Lower leg skin (tissue), 4 donors: Measurements from ENCODE around the gene GPSM3. TPM values are rescaled to one million over a fixed set of nuclear protein-coding genes. Genes with fewer than 3 reads are reported as not detected.
"Not testable (repeated sequence)": the region's sequence is repeated elsewhere in the genome, so short reads cannot be mapped to it uniquely, and the experiment has no call there.

ENCODE experiments used
- DNase-seq, 2 donors: peaks; one replicate each; pipeline ENCODE4 v3.0.0-alpha.2; 2019; ENCODE audit warnings: low spot score in 2 of 2
- H3K4me3 ChIP-seq: fragments of 200-600 bp; sonication (generic); 2 replicates; pipeline ENCODE4 v1.5.1; 2017; ENCODE audit warnings: mild to moderate bottlenecking, low read depth; ENCODE audit not compliant: poor library complexity, severe bottlenecking
- POLR2A ChIP-seq, 2 donors: fragments of 450-650 bp; IDR thresholded peaks; one replicate each; pipeline ENCODE4 v1.6.1; 2016 to 2017; ENCODE audit warnings: antibody characterized with exemption in 2 of 2, mild to moderate bottlenecking in 1 of 2, moderate library complexity in 1 of 2
- WGBS, 2 donors: methylation state at CpG; one replicate each; pipeline ENCODE4 v1.1.5; 2018; 5-methylcytosine and 5-hydroxymethylcytosine counted together
- intact Hi-C: fragments of 100-400 bp; cut with DNase I; formaldehyde crosslinking; loops from one replicate; pipeline ENCODE4 v1.15.0; 2023; ENCODE audit warnings: low total_unique reads
- microRNA-seq, 2 donors: library from miRNA; unstranded; fragments of <30 nt; microRNA quantifications; one replicate each; pipeline ENCODE4, GENCODE V29; 2016; ENCODE audit warnings: borderline replicate concordance in 2 of 2, borderline number of aligned reads in 1 of 2
- total RNA-seq, 4 donors: library from RNA; depleted of rRNA; stranded (reverse); fragments of >200 nt; gene quantifications; one replicate each; pipeline ENCODE4 v1.1.0, GENCODE V29; 2016
- TF ChIP-seq, protein P1 (sequence below), 3 donors: fragments of 450-650 bp; IDR thresholded peaks; one replicate each; pipeline ENCODE4 v1.5.1; 2016; ENCODE audit warnings: antibody characterized with exemption in 3 of 3, mild to moderate bottlenecking in 3 of 3, moderate library complexity in 2 of 3

The GPSM3 gene
- total RNA-seq, 4 donors from 2014 or later: 0.69 to 7.5 (median 4.3) TPM

DNA sequence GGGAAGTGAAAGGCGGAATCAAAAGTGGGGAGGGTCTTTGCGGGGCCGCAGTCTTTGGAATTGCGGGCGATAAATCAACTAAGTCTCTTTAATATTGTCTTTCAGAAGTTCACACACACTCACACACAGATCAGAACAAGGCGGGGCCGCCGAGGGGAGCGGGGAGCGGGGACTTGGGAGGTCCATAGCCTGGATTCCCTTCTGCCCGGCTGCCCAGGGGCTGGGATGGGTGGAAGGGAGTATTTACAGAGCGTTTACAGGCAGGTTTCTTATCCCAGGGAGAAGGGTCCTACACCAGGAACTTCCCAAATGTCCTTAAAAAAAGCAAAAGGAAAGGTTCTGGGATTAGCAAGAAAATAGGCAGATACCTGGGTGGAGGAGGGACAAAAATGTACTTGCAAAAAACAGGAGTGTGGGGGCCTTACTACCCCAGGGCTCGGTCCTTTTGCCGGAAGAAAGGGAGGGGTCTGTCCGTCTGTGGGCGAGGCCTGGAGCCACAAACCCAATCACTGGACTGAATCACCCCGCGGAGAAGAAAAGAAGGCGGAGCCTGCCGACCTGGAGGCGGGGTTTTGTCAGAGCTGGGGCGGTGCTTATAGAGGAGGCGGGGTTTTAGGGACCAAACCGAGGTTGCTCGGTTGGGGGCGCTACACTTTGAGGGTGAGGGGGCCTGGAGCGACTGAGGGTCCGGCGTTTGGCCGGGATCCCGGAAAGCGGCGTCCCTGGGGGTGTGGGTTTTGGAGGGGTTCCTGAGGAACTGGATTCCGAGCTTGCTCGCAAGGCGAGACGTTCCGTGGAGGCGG, 44.0 kb downstream of the GPSM3 start:
- no peak overlapping the region for H3K4me3 ChIP-seq
- TF ChIP-seq POLR2A (IDR thresholded peaks at IDR 0.05): no peak
- TF ChIP-seq, protein P1, sequence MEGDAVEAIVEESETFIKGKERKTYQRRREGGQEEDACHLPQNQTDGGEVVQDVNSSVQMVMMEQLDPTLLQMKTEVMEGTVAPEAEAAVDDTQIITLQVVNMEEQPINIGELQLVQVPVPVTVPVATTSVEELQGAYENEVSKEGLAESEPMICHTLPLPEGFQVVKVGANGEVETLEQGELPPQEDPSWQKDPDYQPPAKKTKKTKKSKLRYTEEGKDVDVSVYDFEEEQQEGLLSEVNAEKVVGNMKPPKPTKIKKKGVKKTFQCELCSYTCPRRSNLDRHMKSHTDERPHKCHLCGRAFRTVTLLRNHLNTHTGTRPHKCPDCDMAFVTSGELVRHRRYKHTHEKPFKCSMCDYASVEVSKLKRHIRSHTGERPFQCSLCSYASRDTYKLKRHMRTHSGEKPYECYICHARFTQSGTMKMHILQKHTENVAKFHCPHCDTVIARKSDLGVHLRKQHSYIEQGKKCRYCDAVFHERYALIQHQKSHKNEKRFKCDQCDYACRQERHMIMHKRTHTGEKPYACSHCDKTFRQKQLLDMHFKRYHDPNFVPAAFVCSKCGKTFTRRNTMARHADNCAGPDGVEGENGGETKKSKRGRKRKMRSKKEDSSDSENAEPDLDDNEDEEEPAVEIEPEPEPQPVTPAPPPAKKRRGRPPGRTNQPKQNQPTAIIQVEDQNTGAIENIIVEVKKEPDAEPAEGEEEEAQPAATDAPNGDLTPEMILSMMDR (IDR thresholded peaks at IDR 0.05): no peak
- peak; percentile 79 to 94 for DNase-seq
- 25 to 39% methylated on average over 39 of the region's 39 CpGs for WGBS, 2 donors
- intact Hi-C loops: no loop called here

DNA sequence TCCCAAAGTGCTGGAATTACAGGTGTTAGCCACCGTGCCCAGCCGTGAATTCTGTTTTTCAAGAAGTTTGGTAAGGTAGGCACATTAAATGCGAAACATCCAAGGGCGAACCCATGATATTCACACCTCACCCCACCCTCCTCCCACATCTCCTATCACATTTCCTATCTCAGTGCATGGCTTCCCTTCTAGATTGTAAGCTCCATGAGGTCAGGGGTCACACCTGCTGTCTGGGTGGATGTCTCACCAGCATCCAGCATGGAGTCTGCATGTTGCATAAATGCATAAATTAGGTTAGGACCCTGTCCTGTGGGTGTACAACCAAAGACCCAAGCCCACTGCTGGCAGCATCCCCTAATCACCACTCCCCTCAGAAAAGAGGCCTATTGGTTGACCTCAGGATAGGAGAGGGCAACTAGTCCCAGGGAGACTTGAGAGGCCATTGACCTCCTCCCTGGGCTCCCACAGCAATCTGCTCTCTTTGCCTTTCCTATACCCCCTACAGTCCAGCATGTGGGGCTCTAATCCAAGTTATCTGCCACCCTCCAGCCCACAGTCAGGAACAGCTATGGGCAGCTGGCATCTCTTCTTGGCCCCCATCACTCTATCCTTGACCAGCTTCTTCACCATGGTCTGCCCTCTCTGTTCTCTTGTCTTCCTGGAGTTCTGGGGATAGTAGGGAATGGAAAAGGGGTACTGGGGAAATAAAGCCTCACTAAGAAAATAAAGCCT, 44.9 kb downstream of the GPSM3 start:
- no peak for TF ChIP-seq POLR2A (IDR thresholded peaks at IDR 0.05)
- TF ChIP-seq, protein P1 (IDR thresholded peaks at IDR 0.05): no peak
- H3K4me3 ChIP-seq: no peak overlapping the region
- DNase-seq: no peak
- WGBS, 2 donors: 94 to 96% methylated on average over 4 of the region's 4 CpGs
- intact Hi-C loops: no loop called here

DNA sequence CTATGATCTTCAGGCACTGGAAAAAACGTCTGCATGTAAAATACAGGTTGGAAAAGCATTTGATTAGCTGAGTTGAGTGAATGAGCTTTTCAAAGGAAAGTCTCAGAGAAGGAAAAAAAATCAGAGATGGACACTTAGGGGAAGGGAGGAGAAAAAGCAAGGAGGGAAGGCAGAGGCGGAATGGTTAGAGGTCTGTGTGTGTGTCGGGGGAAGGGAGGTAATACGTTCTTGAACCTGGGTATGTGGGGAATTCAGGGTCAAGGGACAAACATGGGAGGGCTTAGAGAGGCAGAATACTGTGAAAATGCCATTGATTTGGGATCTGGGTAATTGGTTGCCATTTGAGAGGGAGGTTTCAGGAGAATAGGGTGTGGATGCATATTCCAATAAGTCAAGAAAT, 45.8 kb downstream of the GPSM3 start:
- intact Hi-C loops: no loop called here
- WGBS, 2 donors: 55 to 61% methylated on average over 4 of the region's 4 CpGs
- TF ChIP-seq, protein P1 (IDR thresholded peaks at IDR 0.05): no peak
- TF ChIP-seq POLR2A (IDR thresholded peaks at IDR 0.05): no peak
- no peak overlapping the region for H3K4me3 ChIP-seq
- no peak for DNase-seq

DNA sequence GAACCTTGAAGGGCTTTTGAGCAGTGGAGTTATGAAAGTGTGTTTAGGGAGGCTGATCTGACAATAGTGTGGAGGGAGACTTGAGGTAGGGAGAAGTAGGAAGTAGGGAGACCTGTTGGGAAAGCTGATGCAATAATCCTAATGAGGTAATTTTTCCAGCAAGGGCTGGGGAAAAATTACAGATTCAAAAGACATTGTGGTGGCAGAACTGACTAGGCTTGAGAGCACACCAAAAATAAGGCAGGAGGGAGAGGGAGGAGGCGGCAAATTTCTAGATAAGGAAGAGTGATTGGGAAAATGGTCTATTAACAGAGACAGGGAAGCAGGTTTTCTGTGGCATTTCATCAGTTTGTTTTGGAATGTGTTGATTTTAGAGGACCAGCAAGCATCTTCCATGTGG, 46.2 kb downstream of the GPSM3 start:
- no peak overlapping the region for H3K4me3 ChIP-seq
- whole genome bisulfite sequencing, 2 donors: 82 to 90% methylated on average over 1 of the region's 1 CpG
- DNase-seq: no peak
- TF ChIP-seq POLR2A (IDR thresholded peaks at IDR 0.05): no peak
- TF ChIP-seq, protein P1 (IDR thresholded peaks at IDR 0.05): no peak
- intact Hi-C loops: no loop called here

DNA sequence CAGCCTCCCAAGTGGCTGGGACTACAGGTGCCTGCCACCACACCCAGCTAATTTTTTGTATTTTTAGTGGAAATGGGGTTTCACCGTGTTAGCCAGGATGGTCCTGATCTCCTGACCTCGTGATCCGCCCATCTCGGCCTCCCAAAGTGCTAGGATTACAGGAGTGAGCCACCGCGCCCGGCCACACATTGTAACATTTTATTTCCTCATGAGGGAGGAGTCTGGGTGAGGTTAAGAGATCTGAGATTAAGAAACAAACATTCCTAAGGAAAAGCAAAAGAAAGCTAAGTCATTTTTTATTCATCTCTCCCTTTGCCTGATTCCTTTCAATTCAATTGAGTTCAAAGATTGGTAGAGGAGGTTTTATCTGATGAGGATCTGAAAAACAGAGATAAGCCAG, 48.2 kb downstream of the GPSM3 start:
- WGBS, 2 donors: 81 to 83% methylated on average over 7 of the region's 7 CpGs
- H3K4me3 ChIP-seq, intact Hi-C loops: not testable (repeated sequence)

More for the DNA sequence above, 48.2 kb downstream of the GPSM3 start:
- DNase-seq: not testable (repeated sequence)

Small RNA genes within 50 kb of the gene (microRNA-seq; reads per million reads assigned to microRNA genes)
- gene MIR6721 (0 to 2.8 reads per million in 2 donors), gene MIR6833 (0 reads per million in 2 donors)

Other genes starting within 250 kb of the GPSM3 start
- 10 to 100 TPM in 1 of 4 donors, 1 to 10 TPM in 3; 1.4 to 13.1 (median 4.5) TPM for gene CFB, start 246.5 kb downstream of the GPSM3 start, total RNA-seq
- gene NELFE, start 233.7 kb downstream of the GPSM3 start, total RNA-seq: 10 to 100 TPM; 53.2 to 88.2 (median 83.4) TPM
- gene SKIC2, start 233.5 kb downstream of the GPSM3 start, total RNA-seq: 10 to 100 TPM; 23.3 to 57.8 (median 32.3) TPM
- 10 to 100 TPM; 14.6 to 19.9 (median 16.4) TPM for gene DXO, start 220.5 kb downstream of the GPSM3 start, total RNA-seq
- 10 to 100 TPM in 1 of 4 donors, 1 to 10 TPM in 3; 5.6 to 10.4 (median 7.4) TPM for gene C4A, start 210.6 kb downstream of the GPSM3 start, total RNA-seq
- gene C4B, start 177.8 kb downstream of the GPSM3 start, total RNA-seq: 10 to 100 TPM in 1 of 4 donors, 1 to 10 TPM in 3; 4.5 to 12.1 (median 6.3) TPM
- 1 to 10 TPM in 1 of 4 donors, under 1 TPM in 2, not detected in 1; 0.27 to 3.9 (median 0.88) TPM for gene CYP21A2, start 154.2 kb downstream of the GPSM3 start, total RNA-seq
- 100 to 1,000 TPM in 1 of 4 donors, 10 to 100 TPM in 3; 24.9 to 155 (median 46.3) TPM for gene TNXB, start 83.3 kb downstream of the GPSM3 start, total RNA-seq
- 100 to 1,000 TPM in 1 of 4 donors, 10 to 100 TPM in 3; 46.8 to 102 (median 54.1) TPM for gene ATF6B, start 64.4 kb downstream of the GPSM3 start, total RNA-seq
- gene FKBPL, start 62.4 kb downstream of the GPSM3 start, total RNA-seq: 10 to 100 TPM in 1 of 4 donors, 1 to 10 TPM in 3; 5.8 to 12.5 (median 8.0) TPM
- 1 to 10 TPM in 2 of 4 donors, under 1 TPM in 2; 0.56 to 2.6 (median 0.94) TPM for gene PRRT1, start 40.7 kb downstream of the GPSM3 start, total RNA-seq
- gene PPT2, start 38.5 kb downstream of the GPSM3 start, total RNA-seq: 100 to 1,000 TPM in 1 of 4 donors, 10 to 100 TPM in 3; 36.6 to 220 (median 56.9) TPM
- gene EGFL8, start 28.0 kb downstream of the GPSM3 start, total RNA-seq: 10 to 100 TPM; 12.5 to 40.8 (median 18.6) TPM
- 10 to 100 TPM; 18.8 to 53.2 (median 28.0) TPM for gene AGPAT1, start 16.6 kb downstream of the GPSM3 start, total RNA-seq
- gene RNF5, start 14.2 kb downstream of the GPSM3 start, total RNA-seq: 10 to 100 TPM; 52.4 to 75.3 (median 56.8) TPM
- 1 to 10 TPM in 3 of 4 donors, under 1 TPM in 1; 0.56 to 4.1 (median 2.3) TPM for gene AGER, start 8.4 kb downstream of the GPSM3 start, total RNA-seq
- gene PBX2, start 2.4 kb downstream of the GPSM3 start, total RNA-seq: 10 to 100 TPM; 49.2 to 63.9 (median 55.8) TPM
- gene NOTCH4, start 31.4 kb upstream of the GPSM3 start, total RNA-seq: 10 to 100 TPM in 1 of 4 donors, 1 to 10 TPM in 3; 6.3 to 10.4 (median 7.8) TPM
- gene TSBP1, start 179.3 kb upstream of the GPSM3 start, total RNA-seq: not detected
- not detected for gene BTNL2, start 214.5 kb upstream of the GPSM3 start, total RNA-seq
- gene HLA-DRA, start 247.2 kb upstream of the GPSM3 start, total RNA-seq: 100 to 1,000 TPM; 164 to 274 (median 229) TPM